Muscle layer of duodenum (tissue), 2 donors: ENCODE results near the gene VPS33A.

ENCODE experiments used
- H3K27ac ChIP-seq: one replicate; pipeline ENCODE4 v1.7.0; 2013; ENCODE audit warnings: mild to moderate bottlenecking, low read length
- H3K27me3 ChIP-seq: one replicate; pipeline ENCODE4 v1.7.0; 2013; ENCODE audit warnings: low read depth, mild to moderate bottlenecking, control low read depth, low read length
- H3K36me3 ChIP-seq, 2 donors: one replicate each; pipeline ENCODE4 v1.7.0; 2013; ENCODE audit warnings: low read length in 2 of 2, control low read depth in 1 of 2, mild to moderate bottlenecking in 1 of 2; ENCODE audit not compliant: insufficient read depth in 2 of 2, control insufficient read depth in 1 of 2
- H3K4me1 ChIP-seq, 2 donors: one replicate each; pipeline ENCODE4 v1.7.0; 2013; ENCODE audit warnings: low read length in 2 of 2, mild to moderate bottlenecking in 2 of 2, control low read depth in 1 of 2, moderate library complexity in 1 of 2; ENCODE audit not compliant: insufficient read depth in 2 of 2, control insufficient read depth in 1 of 2
- H3K4me3 ChIP-seq, 2 donors: one replicate each; pipeline ENCODE4 v1.7.0; 2013; ENCODE audit warnings: low read length in 2 of 2, low read depth in 1 of 2, mild to moderate bottlenecking in 1 of 2
- H3K9me3 ChIP-seq, 2 donors: one replicate each; pipeline ENCODE4 v1.7.0; 2013; ENCODE audit warnings: low read length in 2 of 2, control low read depth in 1 of 2, mild to moderate bottlenecking in 1 of 2; ENCODE audit not compliant: control insufficient read depth in 1 of 2
- donor health status: healthy.

VPS33A gene

DNA sequence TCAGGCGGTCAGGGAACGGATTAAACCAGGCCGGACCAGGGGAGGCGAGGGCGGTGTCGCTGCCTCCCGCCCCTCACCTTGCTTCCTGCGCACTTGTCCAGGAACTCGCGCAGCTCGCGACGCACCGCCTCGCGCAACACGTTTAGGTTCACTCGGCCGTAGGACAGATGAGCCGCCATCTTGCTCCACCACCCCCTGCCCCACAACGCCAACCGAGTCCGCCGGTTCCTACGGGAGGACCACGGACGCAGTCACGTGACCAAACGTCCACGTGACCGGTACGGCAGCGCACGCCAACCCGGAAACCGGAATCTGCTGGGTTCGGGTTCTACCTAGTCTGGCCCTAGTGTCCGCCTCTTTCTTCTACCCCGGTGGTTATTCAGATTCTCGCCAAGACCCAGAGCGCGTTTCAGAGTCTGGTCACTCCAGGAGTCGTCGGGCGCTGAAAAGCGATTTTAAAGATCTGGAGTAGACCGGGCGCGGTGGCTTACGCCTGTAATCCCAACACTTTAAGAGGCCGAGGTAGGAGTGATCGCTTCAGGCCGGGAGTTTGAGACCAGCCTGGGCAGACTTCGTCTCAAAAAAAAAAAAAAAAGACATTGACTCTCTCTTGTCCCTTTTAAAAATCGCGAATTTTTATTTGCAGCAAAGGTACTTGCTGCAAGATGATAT, at the start of gene VPS33A:
VPS33A (minus strand) TSS at position 265 of the 672 bp plus-strand sequence; CDS start at position 179, 86 bp downstream.
- H3K36me3 ChIP-seq, result peaks cover 14 to 25% of the 10 kb centered on the region in 2 donors
- peaks cover 3 to 18% of the 10 kb centered on the region in 2 donors for H3K4me1 ChIP-seq
- no peaks in the 10 kb centered on the region for H3K27me3 ChIP-seq
- H3K9me3 ChIP-seq, result no peaks in the 10 kb centered on the region
- H3K4me3 ChIP-seq, result peak within 1 kb of the TSS; percentile 88 to 94
- peak within 1 kb of the TSS; percentile 89 for H3K27ac ChIP-seq

DNA sequence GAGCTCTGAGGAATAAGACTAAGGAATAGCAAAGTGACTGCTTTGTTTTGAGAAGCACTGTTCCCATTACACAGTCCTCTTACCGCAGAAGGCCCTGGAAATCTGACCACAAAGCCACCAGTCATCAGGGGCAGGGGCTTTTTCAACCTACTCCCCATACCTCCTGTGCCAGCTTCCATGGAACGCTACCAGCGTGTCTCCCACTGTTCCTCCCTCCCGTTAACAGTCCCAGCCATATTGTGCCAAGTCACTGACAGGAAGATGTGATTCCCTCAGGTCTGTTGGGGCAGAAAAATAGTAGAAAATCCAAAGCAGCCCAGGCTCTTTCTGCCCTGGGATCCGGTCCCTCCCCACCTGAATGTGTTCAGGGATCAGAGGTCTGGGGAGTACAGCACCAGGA, 46.6 kb upstream of the VPS33A start:
- peaks cover 42 to 70% of the 10 kb centered on the region in 2 donors for H3K36me3 ChIP-seq
- no peak overlapping the region for H3K27ac ChIP-seq
- H3K27me3 ChIP-seq, result no peaks in the 10 kb centered on the region
- no peak overlapping the region for H3K4me3 ChIP-seq
- H3K4me1 ChIP-seq, result no peaks in the 10 kb centered on the region
- H3K9me3 ChIP-seq, result no peaks in the 10 kb centered on the region

DNA sequence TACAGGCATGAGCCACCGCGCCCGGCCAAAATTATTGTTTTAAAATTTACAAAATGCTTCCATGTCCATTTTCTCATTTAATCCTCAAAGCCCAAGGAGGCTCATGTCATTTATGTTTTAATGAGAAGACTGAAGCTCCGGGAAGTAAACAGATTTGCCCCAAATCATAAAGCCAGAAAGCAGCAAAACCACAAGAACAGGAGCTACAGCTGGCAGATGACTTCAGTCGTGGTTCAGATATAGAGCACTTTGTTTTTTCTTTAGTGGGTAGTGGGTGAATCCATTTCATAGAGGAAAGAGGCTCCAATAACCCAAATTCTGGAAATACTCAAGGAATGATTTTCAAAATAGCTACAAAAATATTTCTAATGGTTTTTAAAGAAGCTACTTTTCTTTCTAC, 45.4 kb upstream of the VPS33A start:
- Histone ChIP-seq H3K27ac (no peak overlapping the region), H3K4me1 (no peaks in the 10 kb centered on the region), H3K4me3 (no peak overlapping the region), H3K36me3 (peaks cover 40 to 59% of the 10 kb centered on the region in 2 donors), H3K9me3 (no peaks in the 10 kb centered on the region), H3K27me3 (no peaks in the 10 kb centered on the region)

DNA sequence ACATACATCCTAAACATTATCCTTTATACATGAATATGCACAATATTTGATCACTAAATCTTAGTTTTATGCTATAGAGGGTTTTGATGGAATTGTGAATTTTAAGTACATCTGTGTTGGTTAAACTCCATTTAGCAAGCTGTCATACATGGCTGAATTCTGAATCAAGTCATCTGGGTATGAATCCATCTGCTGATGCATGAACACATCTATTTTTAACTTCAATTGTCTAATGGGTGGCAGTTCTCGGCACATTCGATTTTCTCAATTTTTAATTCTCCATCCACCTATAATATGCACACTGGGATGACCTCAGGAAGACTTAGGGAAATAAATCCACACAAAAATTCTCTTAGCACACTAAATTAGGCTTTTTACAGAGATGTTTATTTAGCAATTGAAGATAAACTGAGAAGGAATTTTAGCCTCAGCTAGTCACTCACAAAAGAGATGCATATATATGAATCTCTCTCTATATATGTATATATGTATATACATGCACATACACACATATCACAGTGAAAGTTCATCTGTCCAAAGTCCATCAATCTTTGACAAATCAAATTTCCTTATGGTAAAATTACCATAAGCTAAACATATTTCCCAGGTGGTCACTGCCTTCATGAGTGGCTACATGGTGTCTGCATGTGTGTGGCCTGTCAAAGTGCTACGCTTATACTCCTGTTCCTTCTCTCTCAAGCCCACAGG, 44.5 kb upstream of the VPS33A start:
- no peaks in the 10 kb centered on the region for H3K9me3 ChIP-seq
- H3K4me3 ChIP-seq, result no peak overlapping the region
- H3K27ac ChIP-seq, result no peak overlapping the region
- H3K4me1 ChIP-seq, result no peaks in the 10 kb centered on the region
- H3K36me3 ChIP-seq, result peaks cover 37 to 59% of the 10 kb centered on the region in 2 donors
- H3K27me3 ChIP-seq, result no peaks in the 10 kb centered on the region

DNA sequence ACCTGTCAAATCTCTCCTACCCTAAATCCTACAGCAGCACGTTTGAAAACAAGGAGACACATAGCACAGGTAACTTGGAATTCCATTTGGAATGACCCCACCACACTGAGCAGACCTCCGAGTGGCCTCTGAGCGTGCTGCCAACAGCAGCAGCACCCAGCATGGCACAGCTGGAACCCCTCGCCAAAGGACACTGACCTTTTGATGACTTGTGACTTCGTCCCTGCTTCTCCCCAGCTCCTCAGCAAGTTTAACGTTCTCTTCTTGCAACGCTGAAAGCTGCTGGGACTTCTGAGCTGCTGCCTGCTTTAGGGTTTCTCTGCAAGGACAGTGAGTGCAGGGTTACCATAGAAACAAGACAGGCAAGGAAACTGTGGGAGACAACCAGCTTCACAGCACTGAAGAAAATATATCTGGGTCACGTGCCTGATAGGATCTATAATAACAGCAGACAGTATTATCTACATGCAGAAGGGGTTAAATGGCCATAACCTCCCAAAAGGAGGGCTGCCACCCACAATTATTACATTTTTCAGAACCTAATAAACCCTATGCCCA, 43.3 kb upstream of the VPS33A start:
- H3K27ac ChIP-seq, result no peak overlapping the region
- peaks cover 31 to 57% of the 10 kb centered on the region in 2 donors for H3K36me3 ChIP-seq
- H3K4me1 ChIP-seq, result no peaks in the 10 kb centered on the region
- H3K27me3 ChIP-seq, result no peaks in the 10 kb centered on the region
- no peaks in the 10 kb centered on the region for H3K9me3 ChIP-seq
- H3K4me3 ChIP-seq, result no peak overlapping the region

DNA sequence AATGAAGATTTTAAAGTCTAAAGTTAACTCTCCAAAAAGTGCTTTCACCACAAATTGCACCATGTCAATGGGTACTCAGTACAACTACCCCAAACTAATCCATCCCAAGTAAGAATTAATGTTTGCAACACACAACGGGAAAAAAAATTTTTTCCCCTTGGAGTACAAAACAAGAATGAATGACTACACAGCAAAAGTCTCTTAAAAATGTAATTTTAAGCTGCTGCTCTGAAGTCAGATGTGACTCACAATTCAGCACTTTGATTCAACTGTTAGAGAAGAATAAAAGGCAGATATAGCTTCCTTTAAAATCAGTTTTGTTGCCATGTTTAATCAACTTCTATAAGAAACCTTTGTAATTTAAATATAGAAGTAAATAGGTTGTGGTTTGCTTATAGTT, 42.5 kb upstream of the VPS33A start:
- Histone ChIP-seq H3K36me3 (peaks cover 30 to 60% of the 10 kb centered on the region in 2 donors), H3K4me1 (no peaks in the 10 kb centered on the region), H3K9me3 (no peaks in the 10 kb centered on the region), H3K27ac (no peak overlapping the region), H3K27me3 (no peaks in the 10 kb centered on the region), H3K4me3 (no peak overlapping the region)

DNA sequence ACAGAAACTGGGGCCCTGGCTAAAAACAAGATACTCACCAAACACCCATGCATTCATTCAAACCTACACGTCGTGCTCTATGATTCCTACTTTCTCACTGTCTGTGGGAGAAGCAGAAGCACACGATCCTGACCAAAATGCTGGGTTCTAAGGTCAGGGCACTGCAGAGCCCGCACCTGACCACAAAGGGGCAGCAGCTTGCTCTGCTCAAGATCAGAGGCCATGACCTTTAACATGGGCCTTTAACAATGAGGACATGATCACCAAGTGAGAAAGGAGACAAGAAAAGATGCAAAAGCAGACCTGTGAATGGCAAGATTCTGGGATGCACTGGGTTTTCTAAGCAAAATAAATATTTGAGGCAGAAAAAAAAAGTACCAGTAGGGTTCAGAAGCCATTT, 40.1 kb upstream of the VPS33A start:
- H3K4me1 ChIP-seq, result no peaks in the 10 kb centered on the region
- no peak overlapping the region for H3K27ac ChIP-seq
- no peak overlapping the region for H3K4me3 ChIP-seq
- no peaks in the 10 kb centered on the region for H3K9me3 ChIP-seq
- H3K36me3 ChIP-seq, result peaks cover 40 to 54% of the 10 kb centered on the region in 2 donors
- no peaks in the 10 kb centered on the region for H3K27me3 ChIP-seq

DNA sequence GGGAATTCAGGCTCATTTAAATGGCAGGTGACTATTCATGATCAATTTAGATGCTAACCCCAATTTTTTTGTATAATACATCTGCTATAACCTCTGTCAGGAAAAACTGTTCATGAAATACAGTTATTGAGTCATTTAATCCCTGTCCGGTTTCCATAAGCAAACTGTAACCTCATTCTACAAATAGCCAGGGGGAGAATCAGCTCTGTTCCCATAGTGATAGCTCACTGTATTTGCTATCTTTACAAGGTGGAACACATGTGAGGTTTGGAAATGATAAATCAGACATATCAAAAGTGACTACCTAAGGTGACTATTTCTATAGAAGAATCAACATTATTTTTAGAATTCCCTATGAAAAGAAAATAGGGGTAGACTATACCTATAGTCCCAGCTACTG, 38.6 kb upstream of the VPS33A start:
- Histone ChIP-seq H3K9me3 (no peaks in the 10 kb centered on the region), H3K27me3 (no peaks in the 10 kb centered on the region), H3K4me3 (no peak overlapping the region), H3K36me3 (peaks cover 38 to 53% of the 10 kb centered on the region in 2 donors), H3K27ac (no peak overlapping the region), H3K4me1 (no peaks in the 10 kb centered on the region)

DNA sequence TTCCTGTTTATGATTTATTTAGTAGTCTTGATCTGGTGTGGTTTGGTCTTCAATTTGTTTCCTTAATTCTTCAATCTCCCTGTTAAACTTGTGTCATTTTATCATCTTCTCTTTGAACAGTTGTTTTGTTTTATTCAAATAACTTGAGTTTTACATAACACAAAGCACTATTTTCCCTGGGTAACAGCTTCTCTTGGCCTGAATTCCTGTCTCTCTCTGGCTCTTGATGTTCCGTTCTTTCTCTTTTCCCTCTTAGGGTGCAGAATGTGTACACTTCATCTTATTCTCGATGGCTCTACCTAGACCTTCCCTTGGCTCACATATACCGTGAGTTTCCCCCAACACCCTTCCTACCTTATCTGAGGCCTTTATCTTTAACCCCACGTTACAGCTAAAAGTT, 36.8 kb upstream of the VPS33A start:
- Histone ChIP-seq H3K27ac (no peak overlapping the region), H3K27me3 (no peaks in the 10 kb centered on the region), H3K4me1 (no peaks in the 10 kb centered on the region), H3K4me3 (no peak overlapping the region), H3K36me3 (peaks cover 23 to 50% of the 10 kb centered on the region in 2 donors), H3K9me3 (no peaks in the 10 kb centered on the region)

DNA sequence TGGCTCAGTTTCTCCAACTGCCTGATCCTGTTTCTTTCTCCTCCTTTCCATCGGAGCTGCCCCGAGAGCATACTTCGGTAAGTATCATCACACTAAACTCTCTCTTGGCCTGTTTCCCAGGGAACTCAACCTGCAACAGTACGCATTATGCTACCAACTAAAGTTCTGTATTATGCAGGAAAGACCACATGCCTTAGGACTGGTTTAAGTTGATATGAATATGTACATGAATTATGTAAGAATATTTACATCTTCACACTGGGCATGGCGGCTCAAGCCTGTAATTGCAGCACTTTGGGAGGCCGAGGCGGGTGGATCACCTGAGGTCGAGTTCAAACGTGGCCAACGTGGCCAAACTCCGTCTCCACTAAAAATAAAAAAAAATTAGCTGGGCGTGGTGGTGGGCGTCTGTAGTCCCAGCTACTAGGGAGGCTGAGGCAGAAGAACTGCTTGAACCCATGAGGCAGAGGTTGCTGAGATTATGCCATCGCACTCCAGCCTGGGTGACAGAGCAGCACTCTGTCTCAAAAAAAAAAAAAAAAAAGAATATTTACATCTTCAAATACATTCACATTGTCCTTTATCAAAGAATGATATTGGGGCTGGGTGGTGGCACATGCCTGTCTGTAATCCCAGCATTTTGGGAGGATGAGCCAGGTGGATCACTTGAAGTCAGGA, 31.9 kb upstream of the VPS33A start:
- H3K4me3 ChIP-seq, result no peak overlapping the region
- no peaks in the 10 kb centered on the region for H3K27me3 ChIP-seq
- no peaks in the 10 kb centered on the region for H3K4me1 ChIP-seq
- H3K27ac ChIP-seq, result no peak overlapping the region
- no peaks in the 10 kb centered on the region for H3K9me3 ChIP-seq
- H3K36me3 ChIP-seq, result peaks cover 31 to 44% of the 10 kb centered on the region in 2 donors

DNA sequence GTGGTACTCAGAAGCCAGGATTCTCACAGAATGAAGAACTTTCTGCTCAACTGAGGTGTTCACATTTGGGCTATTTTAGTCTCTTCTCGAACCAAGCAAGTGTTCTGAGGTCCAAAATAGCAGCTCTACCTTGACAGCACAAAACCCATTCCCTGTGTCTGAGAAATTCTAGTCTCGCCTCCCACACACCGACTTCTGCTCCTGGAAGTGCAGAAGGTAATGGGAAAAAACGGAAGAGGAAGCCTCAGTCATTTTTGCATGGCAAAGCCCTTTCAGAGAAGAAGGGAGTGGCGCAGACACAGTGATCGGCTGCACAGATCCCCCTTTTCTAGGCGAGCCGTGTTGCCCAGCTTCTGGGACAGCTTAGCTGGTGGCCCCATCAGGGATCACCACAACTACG, 31.2 kb upstream of the VPS33A start:
- no peaks in the 10 kb centered on the region for H3K9me3 ChIP-seq
- no peak overlapping the region for H3K4me3 ChIP-seq
- H3K27me3 ChIP-seq, result no peaks in the 10 kb centered on the region
- peaks cover 25 to 43% of the 10 kb centered on the region in 2 donors for H3K36me3 ChIP-seq
- no peaks in the 10 kb centered on the region for H3K4me1 ChIP-seq
- H3K27ac ChIP-seq, result no peak overlapping the region
